Activated CD4-positive, alpha-beta T cell treated with anti-CD3 and anti-CD28 coated beads for 24 hours (primary cell): ENCODE measurements around the gene HOXB9.

Experiments
- DNase-seq, 2 donors: peaks; one replicate each; pipeline ENCODE4 v3.0.0-alpha.2; 2020; ENCODE audit warnings: low read depth in 2 of 2

HOXB9 gene

DNA sequence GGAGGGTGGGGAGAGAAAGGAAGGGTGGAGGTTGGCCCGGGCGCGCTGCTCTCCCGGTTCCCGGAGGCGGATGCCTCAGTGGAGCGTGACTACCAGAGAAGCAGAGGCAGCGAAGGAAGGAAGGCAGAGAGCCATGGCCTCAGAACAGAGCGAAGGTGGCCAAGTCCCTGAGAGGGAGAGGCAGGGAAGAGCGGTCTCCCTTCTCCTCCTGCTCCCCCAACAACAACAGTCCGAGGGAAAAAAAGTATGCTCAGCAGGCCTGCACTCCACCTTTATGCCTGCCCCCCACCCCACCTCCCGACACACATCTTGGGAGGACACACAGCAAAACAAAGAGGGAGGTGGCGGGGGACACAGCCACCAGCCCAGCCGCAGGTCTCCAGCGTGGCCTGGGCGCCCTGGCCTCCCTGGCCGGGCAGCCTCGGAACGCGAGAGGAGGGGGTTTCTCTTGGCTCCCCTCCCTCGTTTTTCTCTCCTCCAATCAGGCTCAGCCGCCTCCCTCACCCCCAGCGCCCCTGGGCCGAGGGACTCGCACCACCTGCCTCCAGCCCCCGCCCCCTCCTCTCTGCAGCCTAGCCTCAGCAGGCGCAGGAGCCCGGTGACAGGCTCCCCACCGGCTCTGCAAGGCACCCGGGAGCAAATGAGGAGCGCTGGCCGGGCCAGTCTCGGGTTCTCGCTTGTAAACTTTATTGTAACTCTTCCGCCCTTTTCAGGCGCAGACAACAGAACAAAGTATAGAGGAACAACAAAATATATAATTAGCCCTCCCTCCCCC, 14.3 kb downstream of the HOXB9 start:
- DNase-seq: no peak

DNA sequence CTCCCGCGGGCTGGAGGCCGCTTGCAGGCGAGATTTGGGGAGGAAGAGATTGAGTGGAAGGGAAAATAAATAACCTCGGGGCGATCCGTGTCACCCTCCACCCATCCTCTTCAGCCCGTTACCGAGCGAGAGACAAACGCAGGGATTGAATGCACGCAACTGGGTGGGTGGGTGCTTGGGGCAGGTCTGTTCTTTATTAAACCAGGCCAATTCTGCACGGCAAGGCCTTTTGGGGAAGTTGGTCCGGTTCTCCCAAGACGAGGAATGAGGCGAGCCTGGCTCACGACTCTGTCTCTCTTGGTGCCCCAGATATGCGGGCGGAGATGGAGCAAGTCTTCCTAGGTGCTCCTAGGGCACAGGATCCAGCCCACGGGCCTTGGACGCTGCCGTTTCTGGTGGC, 14.9 kb downstream of the HOXB9 start:
- DNase-seq: no peak

DNA sequence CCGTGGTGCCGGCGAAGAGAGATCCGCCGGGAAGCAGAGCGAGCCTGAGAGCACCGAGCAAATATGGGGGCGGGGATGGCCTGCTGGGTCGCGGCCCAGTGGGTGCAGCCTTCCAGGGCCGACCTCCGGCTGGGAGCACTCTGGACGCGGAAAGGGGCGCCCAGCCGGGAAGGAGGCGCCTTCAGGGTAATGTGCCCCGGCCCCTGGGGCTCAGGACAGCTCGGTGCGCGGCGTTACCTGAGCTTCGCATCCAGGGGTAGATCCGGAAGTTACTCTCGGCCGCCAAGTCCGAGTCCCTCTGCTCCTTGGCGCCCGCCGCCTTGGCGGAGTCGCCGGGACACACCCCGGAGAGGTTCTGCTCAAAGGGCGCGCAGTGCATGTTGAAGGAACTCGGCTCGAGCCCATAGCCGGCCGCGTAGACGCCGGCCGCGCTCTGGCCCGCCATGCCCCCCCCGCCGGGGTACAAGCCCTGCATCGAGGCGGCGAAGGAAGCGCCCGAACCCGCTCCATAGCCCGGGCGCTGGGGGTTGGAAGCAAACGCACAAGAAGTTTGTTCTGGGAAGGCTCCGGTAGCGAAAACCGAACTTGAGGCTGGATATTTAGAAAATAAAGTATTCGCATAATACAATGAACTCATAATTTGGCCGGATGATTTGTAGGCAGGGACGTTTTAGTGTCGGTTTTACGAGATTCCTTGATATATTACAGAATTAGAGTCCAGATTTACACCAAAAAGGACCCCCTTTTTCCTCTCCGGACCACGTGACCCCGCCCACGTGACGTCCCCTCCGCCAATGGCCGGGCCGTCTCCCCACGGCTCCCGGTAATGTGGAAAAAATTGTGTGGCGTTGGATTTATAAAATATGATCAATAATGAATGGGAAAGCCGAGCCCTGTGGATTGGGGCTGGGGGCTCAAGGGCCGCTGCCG, 15.6 kb downstream of the HOXB9 start, which contains the start of gene HOXB7:
Gene HOXB7 (minus strand): TSS at position 736 of the 930 bp plus-strand sequence. CDS start 99 bp downstream, at position 637.
- DNase-seq: no peak

DNA sequence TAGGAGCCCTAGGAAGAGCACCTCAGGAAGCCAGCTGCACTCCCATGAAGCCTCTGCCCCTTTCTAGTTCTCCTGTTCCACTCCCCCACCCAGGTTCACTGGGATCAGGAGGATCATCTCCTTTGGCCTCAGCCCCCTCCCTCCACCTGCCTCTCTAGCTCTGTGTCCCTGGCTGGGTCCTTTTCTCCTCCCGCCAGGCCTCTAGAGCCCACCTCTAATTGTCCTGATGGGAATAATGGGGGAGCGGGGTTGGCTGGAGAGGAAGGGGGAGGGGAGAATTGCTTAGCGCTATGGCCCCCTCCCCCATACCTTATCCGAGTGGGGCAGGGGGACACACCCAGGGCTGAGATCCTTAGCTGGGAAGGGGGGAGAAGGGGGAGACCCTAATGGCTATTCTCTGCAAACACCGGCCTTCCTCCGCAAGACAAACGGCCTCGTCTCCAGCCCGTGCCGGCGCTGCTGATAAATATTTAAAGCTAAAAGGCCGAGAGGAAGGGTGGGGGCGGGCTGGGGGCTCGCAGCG, 16.3 kb downstream of the HOXB9 start:
- DNase-seq: no peak

DNA sequence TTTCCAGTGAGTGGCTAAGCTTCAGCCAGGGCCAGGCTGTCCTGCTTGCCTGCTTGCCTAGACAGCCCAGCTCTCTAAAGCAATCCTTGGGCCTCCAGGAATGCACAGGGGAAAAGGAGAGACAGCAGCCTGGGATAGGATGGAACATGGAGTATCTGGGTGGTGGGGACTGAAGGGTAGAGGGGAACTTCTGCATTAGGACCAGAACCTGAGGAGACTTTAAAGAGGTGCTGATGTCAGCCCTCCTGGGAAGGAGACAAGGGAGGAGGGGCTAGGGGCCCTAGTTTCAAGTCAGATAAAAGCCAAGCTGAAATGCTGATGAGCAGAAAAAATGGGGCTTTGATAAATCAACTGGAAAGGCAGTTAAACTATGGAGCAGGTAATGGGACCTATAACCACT, 17.1 kb downstream of the HOXB9 start:
- no peak for DNase-seq

DNA sequence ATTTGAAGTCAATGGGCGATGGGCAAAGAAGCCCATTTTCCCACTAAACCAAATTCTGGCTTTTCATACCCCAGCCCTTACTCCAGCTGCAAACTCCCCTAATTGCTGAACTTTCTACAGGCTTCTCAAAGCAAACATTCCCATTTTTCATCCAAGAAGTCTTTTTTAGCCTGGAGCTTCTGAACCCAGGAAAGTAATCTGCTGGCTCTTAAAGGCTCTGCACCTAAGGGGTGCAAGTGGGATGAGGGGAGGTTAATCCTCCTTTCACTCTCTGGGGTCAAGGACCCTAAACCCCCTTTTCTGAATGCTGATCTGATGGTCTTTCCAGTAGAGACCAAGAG, 17.7 kb downstream of the HOXB9 start:
- no peak for DNase-seq

DNA sequence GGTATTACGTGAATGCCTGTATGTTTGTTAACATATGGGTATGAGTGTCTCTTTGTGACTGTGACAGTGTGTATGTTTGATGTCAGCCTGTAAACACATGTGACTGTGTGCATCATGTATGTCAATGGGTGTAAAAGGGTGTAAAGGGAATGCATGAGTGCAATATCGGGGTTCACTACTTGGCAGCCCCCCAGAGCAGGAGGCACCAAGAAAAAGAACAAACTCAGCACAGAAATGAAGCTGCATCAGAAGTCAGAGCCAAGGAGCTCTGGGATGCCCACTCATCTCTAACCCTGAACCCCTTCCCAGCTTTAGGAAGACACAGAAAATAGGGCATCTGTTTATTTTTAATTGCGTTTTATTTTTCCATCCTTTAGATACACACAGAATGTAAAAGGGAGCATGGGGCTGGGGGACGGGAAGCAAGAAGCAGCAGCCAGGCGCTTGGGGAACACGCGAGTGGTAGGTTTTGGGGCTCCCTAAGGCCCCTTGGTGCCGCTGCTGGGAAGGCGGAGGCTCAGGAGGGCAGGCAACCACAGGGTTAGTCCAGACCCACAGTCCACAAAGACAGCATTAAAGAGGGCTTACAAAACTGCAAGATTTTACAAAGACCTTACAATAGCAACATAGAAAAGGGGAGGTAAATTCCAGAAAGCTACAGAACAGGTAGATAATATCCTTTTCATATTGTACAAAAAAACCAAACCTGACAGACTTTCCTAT, 19.1 kb downstream of the HOXB9 start:
- no peak for DNase-seq

DNA sequence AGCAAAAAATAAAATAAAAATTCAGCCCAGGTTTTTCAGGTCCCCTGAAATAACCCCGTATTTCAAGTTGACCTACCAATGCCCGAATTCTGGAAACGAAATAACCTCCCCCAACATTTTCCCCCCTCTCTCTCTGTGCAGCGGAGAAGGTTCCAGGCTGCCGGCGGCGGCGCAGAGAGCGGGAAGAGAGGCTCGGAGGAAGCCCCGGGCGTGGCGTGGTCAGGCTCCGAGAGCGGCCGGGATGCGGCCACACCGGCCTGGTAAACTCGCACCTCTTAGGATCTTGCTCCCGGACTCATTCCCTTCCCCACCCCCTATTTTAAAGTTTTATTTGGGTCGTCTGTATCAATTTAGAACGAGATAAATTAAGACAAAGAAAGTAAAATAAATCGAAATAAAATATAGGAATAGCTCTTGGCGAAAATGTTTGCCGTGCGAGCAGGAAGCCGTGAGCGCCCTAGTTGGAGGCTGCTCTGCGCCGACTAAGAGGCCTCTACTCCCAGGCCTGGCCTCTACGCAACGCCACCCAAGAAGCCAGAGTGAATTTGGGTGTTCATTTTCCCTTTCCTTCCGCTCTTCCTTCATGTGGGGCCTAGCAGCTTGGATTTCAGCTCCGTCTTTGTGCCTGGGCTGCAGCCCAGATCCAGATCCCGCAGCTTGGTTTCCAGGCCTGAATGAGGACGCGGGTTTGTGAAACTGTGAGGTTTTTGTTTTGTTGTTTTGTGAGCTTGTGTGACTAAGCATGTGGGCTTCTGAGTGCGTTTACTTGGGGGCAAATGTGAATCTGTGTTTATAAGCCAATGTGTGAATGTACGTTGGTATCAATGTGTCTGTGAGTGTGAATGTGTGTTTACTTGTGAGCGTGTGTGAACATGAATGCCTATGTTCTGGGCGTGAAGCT, 19.9 kb downstream of the HOXB9 start:
- DNase-seq: no peak

DNA sequence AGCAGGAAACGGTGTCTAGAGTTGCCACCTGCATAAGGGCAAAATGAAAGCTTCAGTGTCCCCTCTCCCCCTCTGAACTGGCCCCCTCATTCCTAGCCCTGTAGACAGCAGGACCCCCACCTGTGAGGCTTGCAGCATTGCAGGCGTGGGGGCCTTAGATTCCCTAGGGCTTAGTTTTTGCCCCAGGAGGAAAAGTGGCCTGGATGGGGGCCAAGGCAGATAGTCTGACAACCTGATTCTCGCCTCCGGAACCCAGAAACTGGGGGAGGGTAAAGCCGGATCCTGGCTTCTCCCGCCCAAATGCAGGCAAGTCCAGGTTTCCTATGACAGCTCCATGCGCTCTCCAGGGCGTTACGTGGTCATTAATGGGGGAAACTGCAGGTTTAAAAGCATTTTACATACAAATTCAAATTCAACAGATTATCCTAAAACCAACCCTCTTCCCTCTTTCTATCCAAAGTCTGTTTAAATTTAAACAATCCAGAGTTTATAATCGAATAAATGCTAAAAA, 20.7 kb downstream of the HOXB9 start:
- DNase-seq: no peak

DNA sequence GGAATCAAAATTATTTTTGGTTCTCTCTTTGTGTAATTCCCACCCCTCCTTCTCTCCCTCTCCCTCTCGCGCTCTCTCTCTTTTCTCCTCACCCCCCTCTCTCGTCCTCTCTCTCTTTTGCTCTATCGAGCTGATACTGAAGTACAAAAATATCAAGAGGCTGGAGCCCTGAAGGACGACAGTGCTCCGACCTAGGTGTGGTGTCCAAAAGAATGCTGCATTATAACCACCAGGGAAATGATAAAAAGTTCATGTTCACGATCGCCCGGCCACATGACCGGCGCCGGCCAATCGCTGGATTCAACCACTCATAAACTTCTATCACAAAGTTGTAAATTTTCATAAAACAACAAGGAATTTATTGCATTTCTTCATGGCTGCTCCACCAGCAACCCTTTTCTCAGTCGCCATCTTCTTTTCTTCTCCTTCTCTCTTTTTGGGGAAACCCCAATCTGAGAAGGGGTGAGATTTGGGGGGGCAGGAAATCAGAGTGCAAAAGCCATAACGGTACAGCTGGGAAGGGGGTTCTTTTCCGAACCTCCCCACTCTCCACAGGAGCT, 21.3 kb downstream of the HOXB9 start, which contains the start of gene HOXB6:
Gene HOXB6 (minus strand): TSS at position 217 of the 560 bp plus-strand sequence. CDS start 6,836 bp downstream, outside the sequence.
- no peak for DNase-seq

DNA sequence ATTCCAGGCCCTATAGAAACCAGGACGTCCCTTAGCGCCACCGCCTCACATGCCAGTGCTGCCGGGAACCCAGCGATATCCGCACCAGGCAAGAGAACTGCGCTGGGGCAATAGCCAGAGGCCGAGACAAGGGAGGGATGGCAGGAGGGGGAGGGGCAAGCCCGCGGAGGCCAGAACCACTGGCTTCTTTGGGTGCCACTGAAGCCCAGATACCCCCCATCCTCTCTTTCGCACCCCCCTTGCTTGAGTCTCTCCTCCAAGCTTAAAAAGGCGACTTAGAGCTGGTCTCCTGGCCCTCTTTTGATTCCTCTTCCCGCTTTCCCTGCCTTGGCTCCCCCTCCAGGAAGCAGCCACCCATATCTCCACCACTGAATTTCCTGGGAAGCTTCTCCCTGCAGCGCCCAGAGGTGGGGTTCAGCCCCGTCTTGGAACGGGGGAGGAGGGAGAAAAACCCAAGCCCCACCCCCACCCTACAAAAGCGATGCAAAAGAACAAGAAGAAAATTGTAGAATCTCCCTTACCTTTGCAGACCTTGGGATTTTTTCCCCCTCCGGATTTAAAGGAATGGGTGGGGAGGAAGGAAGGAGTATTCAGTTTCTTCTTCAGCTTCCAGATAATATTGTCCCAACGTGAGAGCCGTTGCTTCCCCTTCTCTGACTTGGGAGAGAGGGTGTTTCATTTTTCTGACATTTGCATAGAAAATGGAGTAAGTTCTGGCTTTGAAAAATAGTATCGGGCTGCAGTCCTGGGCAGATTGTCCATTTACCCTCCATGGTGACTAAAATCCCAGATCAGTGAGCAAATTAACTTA, 22.0 kb downstream of the HOXB9 start:
- DNase-seq: no peak

DNA sequence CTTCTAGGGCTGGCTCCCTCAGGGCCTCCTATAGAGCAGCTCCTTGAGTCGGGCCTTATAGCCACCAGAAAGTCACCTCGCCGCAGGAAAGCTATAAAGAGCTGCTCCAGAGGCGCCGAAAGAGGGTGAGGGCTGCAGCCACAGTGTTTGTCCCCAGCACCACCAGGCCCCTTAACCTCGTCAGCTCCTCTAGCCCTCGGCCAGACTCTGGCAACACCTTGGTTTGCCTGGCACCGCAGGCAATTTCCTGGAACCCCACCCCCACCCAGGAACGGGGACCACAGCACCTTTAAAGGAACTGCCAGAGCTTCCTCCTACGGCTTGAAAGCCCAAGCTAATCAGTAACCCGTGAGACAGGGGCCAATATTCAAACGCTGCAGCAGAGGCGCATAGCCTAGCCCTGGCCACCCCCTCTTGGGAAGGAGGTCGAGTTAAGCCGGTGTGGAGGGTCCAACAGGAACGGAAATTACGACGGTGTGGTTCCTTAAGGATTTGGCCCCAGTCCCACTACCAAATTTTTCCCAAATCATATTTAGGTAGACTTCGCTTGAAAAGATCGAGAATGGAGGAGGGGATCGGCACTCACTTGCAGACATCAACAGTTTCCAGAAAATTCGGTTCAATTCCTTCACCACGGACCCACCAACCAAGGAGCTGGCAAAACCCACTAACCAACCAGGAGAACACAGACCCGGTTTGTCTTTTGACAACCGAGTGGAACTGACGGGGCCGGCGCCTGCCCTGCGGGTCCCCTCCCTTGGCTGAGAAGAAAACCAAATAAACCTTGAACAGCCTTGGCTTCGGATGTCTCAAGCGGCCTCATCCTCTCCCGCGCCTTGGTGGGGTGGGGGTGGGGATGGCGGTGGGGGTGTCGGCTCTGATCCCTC, 24.4 kb downstream of the HOXB9 start:
- no peak for DNase-seq

DNA sequence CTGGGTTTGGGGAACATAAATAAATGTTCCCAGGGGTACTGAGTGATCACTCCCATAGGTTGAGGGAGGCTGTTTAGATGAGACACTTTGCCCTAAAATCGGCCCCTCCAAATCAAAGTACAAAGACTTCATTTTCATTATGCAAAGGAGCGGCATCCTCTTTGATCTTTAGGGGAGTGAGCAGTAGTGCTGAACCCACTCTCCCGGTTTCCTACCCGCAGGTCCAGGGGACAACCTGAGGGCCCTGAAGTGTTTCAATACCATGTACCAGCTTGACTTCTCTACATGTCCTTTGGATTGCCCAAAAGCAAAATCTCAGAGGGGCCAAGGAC, 25.0 kb downstream of the HOXB9 start:
- DNase-seq: no peak

DNA sequence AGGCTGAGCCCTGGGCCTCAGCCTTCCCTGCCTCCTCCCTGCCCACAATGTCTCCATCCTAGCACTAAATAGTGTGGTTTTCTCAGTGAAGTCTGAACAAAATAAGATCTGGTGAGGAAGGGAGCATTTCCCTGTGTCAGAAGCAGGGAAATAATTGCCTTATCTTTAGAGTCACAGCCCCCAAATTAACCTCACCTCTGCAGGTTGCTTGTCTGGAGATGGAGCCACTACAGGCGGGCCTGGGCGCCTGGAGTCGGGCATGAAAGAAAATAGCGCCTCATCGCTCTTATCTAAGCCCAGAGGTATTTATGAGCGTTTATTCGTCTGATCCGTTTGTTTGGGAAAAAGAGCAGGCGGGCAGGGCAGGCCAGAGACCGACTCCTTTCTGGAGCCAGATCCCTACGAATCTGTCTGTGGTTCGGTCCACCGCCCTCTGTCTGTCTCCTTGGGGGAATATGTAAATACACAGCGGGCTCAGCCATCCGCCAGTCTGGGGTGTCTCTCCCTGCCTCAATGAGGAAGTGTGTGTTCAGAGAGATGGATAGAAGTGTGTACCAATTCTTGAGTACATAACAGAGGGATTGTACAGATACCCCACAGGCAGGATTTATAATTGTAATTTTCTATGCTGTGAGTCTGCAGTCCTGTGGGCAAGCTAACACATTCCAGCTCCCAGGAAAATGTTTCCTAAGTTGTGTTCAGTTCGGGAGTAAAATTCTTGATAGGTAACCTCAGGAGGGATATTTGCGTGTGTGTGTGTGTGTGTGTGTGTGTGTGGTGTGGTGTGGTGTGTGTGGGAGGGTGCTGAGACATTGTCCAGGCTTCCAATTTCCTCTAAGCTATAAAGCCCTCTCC, 25.7 kb downstream of the HOXB9 start:
- no peak for DNase-seq

DNA sequence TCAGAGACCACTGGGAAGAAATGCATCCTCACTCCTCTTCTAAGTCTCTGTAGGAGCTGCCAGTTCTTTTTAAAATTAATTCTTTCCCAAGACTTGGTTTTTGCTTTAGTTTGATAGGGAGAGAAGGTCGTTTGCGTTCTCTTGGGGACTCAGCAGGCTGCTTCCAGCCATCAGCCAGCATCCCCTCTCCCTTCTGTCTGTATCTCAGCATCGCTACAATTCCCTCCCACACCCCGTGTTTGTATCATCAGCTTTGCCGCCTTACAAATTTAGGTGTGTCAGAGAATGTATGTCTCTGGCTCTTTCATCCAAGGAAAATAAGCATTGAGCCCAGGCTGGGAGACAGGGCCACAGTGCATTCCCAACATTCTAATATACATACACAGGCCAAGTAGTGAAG, 26.8 kb downstream of the HOXB9 start:
- no peak for DNase-seq

DNA sequence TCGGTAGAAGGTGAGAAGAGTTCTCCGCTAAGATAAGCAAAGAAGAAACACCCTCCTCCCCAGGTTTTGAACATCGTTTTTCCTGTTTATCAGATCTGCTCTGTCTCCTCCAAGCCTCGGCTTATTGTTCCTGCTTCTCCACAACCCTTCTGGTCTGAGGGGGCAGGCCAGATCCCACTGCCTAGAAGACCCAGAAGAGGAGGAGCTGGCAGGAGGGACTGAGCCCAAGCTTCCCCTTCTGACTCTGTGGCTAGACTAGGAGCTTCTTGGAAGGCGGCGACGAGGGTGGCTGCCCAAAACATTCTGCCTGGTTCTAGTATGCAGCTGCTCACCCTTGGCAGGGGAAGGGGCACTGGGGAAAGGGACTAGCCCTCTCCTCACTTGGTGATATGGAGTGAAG, 27.4 kb downstream of the HOXB9 start:
- no peak for DNase-seq

DNA sequence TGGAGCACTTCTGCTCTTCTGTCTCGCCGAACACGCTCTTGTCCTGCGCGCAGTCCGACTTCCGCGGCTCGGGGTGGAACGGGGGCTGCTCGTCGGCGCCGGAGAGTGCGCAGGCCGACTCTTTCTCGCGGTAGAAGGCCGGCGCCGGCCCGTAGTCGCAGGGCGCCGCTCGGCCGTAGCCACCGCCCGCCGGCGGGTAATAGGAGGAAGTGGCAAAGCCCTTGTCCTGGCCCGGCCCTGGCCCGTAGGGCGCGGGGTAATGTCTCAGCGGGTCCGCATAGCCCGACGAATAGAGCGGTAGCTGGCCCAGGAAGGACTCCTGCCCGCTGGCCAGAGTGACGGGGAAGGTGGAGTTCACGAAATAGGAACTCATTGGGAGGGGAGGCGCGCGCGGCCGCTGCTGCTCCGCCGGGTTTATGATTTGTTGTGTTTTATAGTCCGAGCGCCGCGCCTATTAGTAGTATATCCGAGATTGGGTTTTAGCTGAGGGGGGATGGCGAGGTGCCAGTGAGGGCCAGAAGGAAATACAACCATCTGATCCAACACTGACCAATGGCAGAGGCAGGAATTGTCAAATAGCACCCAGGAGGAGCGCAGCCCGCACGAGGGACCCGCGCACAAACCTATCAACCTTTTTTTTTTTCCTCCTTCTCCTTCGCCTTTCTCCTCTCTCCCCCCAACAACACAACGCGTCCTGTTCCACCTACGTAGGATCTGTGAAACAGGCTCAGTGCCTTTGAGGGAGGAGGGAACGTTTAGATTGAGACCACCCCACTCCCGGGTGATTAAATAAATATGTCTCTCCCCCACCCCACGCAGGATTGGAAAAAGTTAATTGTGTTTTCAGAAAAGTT, 28.2 kb downstream of the HOXB9 start:
- DNase-seq: no peak
